ENCODE measurements around the gene CDH20. TPM values are rescaled to one million over a fixed set of nuclear protein-coding genes. Genes with fewer than 3 reads are reported as not detected.

CDH20 gene
- total and polyA plus RNA-seq, 2 of the 4 experiments (the other 2 are of a cell fraction), result not detected

GRCh38 chr18:61379827-61380226, 46.6 kb downstream of the CDH20 start:
- WGBS, 2 experiments (ENCODE audit: extremely low coverage in 2 of 2, insufficient read length in 1 of 2), result no CpG with 5 or more reads among the region's 4 CpGs
- no peak overlapping the region for H2BK5ac ChIP-seq (ENCODE audit: low read depth, low read length, poor library complexity, severe bottlenecking)
- no peak overlapping the region for H3K4me2 ChIP-seq (ENCODE audit: low read depth, low read length)
- no peak for DNase-seq
- ChIA-PET CTCF (interaction anchor here (1.0 kb wide), 1 partner anchor 17 kb away, joined by 3 read pairs; no protein-coding TSS in a partner anchor), POLR2A (ENCODE audit: unreplicated experiment) (no interaction called here)
- H3K4me1 ChIP-seq (ENCODE audit: control insufficient read depth, insufficient read depth, low read length), result no peaks in the 10 kb centered on the region
- H3K4me3 ChIP-seq (ENCODE audit: insufficient read depth, low read depth, low read length), result no peak overlapping the region
- H3K56ac ChIP-seq (ENCODE audit: extremely low read depth, insufficient read depth, low read length), result no peak overlapping the region
- ATAC-seq (ENCODE audit: low read depth), result no peak
- no peak overlapping the region for H2BK120ac ChIP-seq (ENCODE audit: low read depth, low read length)
- no peaks in the 10 kb centered on the region for H4K20me1 ChIP-seq (ENCODE audit: insufficient read depth, low read length)
- no peak overlapping the region for H2BK15ac ChIP-seq (ENCODE audit: low read depth, low read length)
- no peak overlapping the region for H3K9ac ChIP-seq (ENCODE audit: low read depth, low read length)
- H4K8ac ChIP-seq (ENCODE audit: low read depth in 2 of 2, low read length in 2 of 2), result no peak overlapping the region
- no peak overlapping the region for H3K23ac ChIP-seq (ENCODE audit: low read depth, low read length)
- no peak overlapping the region for H3K18ac ChIP-seq (ENCODE audit: low read depth, low read length)
- no peaks in the 10 kb centered on the region for H3K36me3 ChIP-seq (ENCODE audit: control insufficient read depth, insufficient read depth, low read length)
- H3K79me1 ChIP-seq (ENCODE audit: low read depth in 1 of 2, low read length in 2 of 2), result no peaks in the 10 kb centered on the region
- H3K14ac ChIP-seq (replicated peaks; ENCODE audit: low read depth, low read length), result no peak overlapping the region
- dilution Hi-C loops (cut with HindIII; ENCODE audit: low sequenced_read_pairs, unreplicated experiment), result no loop called here
- no peak overlapping the region for H4K91ac ChIP-seq (ENCODE audit: insufficient read depth, low read depth, low read length)
- TF ChIP-seq MAFK (IDR thresholded peaks at IDR 0.05; ENCODE audit: low read depth, low read length) (no peak), RAD21 (IDR thresholded peaks at IDR 0.05; ENCODE audit: low read length) (no peak), FOS (IDR thresholded peaks at IDR 0.05; ENCODE audit: low read depth, low read length) (no peak), ELK1 (IDR thresholded peaks at IDR 0.05; ENCODE audit: borderline replicate concordance, low read depth, low read length) (no peak), CEBPB (IDR thresholded peaks at IDR 0.05; ENCODE audit: low read depth, low read length) (no peak), RFX5 (IDR thresholded peaks at IDR 0.05; ENCODE audit: low read depth, low read length) (no peak), MAZ (IDR thresholded peaks at IDR 0.05; ENCODE audit: borderline replicate concordance, low read depth, low read length) (no peak), MXI1 (IDR thresholded peaks at IDR 0.05; ENCODE audit: borderline replicate concordance, low read depth, low read length) (no peak), NFE2L2 (IDR thresholded peaks at IDR 0.05; ENCODE audit: low read depth, low read length) (no peak), BHLHE40 (IDR thresholded peaks at IDR 0.05; ENCODE audit: low read depth, low read length) (no peak), CHD1 (IDR thresholded peaks at IDR 0.05; ENCODE audit: low read depth, low read length) (no peak), CTCF (conservative IDR thresholded peaks at IDR 0.05; ENCODE audit: low read depth, low read length) (no peak), POLR2A (IDR thresholded peaks at IDR 0.05; ENCODE audit: low read depth, low read length) (no peak), RCOR1 (IDR thresholded peaks at IDR 0.05; ENCODE audit: insufficient replicate concordance, low read length) (no peak), SMC3 (IDR thresholded peaks at IDR 0.05; ENCODE audit: low read depth, low read length) (no peak)
- TF ChIP-seq, protein P1, sequence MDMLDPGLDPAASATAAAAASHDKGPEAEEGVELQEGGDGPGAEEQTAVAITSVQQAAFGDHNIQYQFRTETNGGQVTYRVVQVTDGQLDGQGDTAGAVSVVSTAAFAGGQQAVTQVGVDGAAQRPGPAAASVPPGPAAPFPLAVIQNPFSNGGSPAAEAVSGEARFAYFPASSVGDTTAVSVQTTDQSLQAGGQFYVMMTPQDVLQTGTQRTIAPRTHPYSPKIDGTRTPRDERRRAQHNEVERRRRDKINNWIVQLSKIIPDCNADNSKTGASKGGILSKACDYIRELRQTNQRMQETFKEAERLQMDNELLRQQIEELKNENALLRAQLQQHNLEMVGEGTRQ (IDR thresholded peaks at IDR 0.05; ENCODE audit: low read depth, low read length), result no peak
- H3K4ac ChIP-seq (ENCODE audit: low read depth, low read length), result no peak overlapping the region
- BruUV-seq (replicated peaks), result no TSS peak
- H3K27me3 ChIP-seq (ENCODE audit: control insufficient read depth, insufficient read depth, low read length), result peaks cover 2% of the 10 kb centered on the region; the same call in 1 of the 2 replicates
- no peak overlapping the region for H4K5ac ChIP-seq (ENCODE audit: low read depth, low read length)
- intact Hi-C loops (cut with micrococcal nuclease), result no loop called here
- no peak overlapping the region for H2BK20ac ChIP-seq (ENCODE audit: low read depth, low read length)
- in situ Hi-C loops (cut with MboI; ENCODE audit: low sequenced_read_pairs), result no loop called here
- no peak overlapping the region for H2AFZ ChIP-seq (replicated peaks; ENCODE audit: low read length, poor library complexity)
- H2AK5ac ChIP-seq (ENCODE audit: low read depth, low read length), result no peak overlapping the region
- H3K27ac ChIP-seq (ENCODE audit: insufficient read depth, low read length), result no peak overlapping the region
- no peak overlapping the region for H2AK9ac ChIP-seq (replicated peaks; ENCODE audit: low read depth, low read length, poor library complexity)
- no peaks in the 10 kb centered on the region for H3K9me3 ChIP-seq (ENCODE audit: control insufficient read depth, insufficient read depth, low read length)
- no peaks in the 10 kb centered on the region for H3K9me1 ChIP-seq (ENCODE audit: insufficient read depth, low read length)
